H1 (cell line): Measurements from ENCODE around the gene COL11A1. TPM values are rescaled to one million over a fixed set of nuclear protein-coding genes. Genes with fewer than 3 reads are reported as not detected.

Experiments used
- CTCF ChIA-PET: fragments of 300-600 bp; sonication (Branson Sonifier 250); formaldehyde crosslinking; loops from one replicate; lab custom pipeline; 2021; ENCODE audit not compliant: partially characterized antibody; lab: Charles Lee
- POLR2A ChIA-PET: fragments of 300-600 bp; sonication (Branson Sonifier 250); formaldehyde crosslinking; loops from one replicate; lab custom pipeline; 2021; ENCODE audit warnings: inconsistent platforms; ENCODE audit not compliant: partially characterized antibody; lab: Charles Lee
- DNase-seq, 2 experiments: peaks; one replicate each; pipeline versions ENCODE4 v3.0.0 to v3.0.0-alpha.2; 2010 to 2022; ENCODE audit warnings: low spot score in 2 of 2, low read depth in 1 of 2, mixed read lengths in 1 of 2
- FAIRE-seq: peaks from 2 replicates; lab custom pipeline; 2011; peaks lifted over from hg19 to GRCh38; lab: Jason Lieb, UNC
- H2AFZ ChIP-seq: 2 replicates; pipeline ENCODE4 v1.8.1; 2012; ENCODE audit warnings: low read length, inconsistent platforms
- H2AK5ac ChIP-seq: 2 replicates; pipeline ENCODE4 v1.6.1; 2013; ENCODE audit warnings: low read depth, low read length
- H2BK120ac ChIP-seq: replicated peaks from 2 replicates; pipeline ENCODE3; 2013; ENCODE audit warnings: low read depth, low read length, inconsistent platforms
- H2BK12ac ChIP-seq: 2 replicates; pipeline ENCODE4 v1.6.1; 2013; ENCODE audit warnings: low read depth, low read length
- H2BK15ac ChIP-seq: 2 replicates; pipeline ENCODE4 v1.6.1; 2013; ENCODE audit warnings: low read length
- H2BK20ac ChIP-seq: 2 replicates; pipeline ENCODE4 v1.6.1; 2013; ENCODE audit warnings: low read length
- H2BK5ac ChIP-seq: 2 replicates; pipeline ENCODE4 v1.6.1; 2013; ENCODE audit warnings: low read depth, low read length
- H3K14ac ChIP-seq: 2 replicates; pipeline ENCODE4 v1.6.1; 2013; ENCODE audit warnings: inconsistent platforms; ENCODE audit not compliant: insufficient read length
- H3K18ac ChIP-seq: 2 replicates; pipeline ENCODE4 v1.6.1; 2013; ENCODE audit warnings: low read length; ENCODE audit errors: extremely low read depth
- H3K23ac ChIP-seq: 2 replicates; pipeline ENCODE4 v1.6.1; 2013; ENCODE audit warnings: inconsistent platforms; ENCODE audit not compliant: insufficient read length
- H3K23me2 ChIP-seq: 2 replicates; pipeline ENCODE4 v1.6.1; 2013; ENCODE audit warnings: low read depth, low read length
- H3K27ac ChIP-seq: 2 replicates; pipeline ENCODE4 v1.6.1; 2011; ENCODE audit warnings: low read depth, low read length, inconsistent platforms
- H3K27me3 ChIP-seq, 4 experiments: replicated peaks in 1 of 4; 1 replicate in 1 of 4; 2 replicates in 3 of 4; pipeline versions ENCODE4 v1.6.1 to v1.8.1; 2011 to 2013; ENCODE audit warnings: low read length in 3 of 4, mild to moderate bottlenecking in 3 of 4, inconsistent platforms in 2 of 4, mixed read lengths in 2 of 4, moderate library complexity in 1 of 4; ENCODE audit not compliant: control insufficient read depth in 3 of 4, insufficient read depth in 3 of 4; ENCODE audit errors: extremely low read depth in 1 of 4
- H3K36me3 ChIP-seq, 4 experiments: 2 replicates each; pipeline versions ENCODE4 v1.6.1 to v1.8.1; 2011 to 2013; ENCODE audit warnings: mild to moderate bottlenecking in 4 of 4, low read length in 3 of 4, moderate library complexity in 2 of 4, control low read depth in 1 of 4, inconsistent platforms in 1 of 4; ENCODE audit not compliant: insufficient read depth in 4 of 4, control insufficient read depth in 2 of 4
- H3K4ac ChIP-seq: replicated peaks from 2 replicates; pipeline ENCODE3; 2013; ENCODE audit warnings: low read length, low read depth, mixed read lengths, inconsistent platforms; ENCODE audit not compliant: insufficient read length
- H3K4me1 ChIP-seq, 4 experiments: replicated peaks in 1 of 4; 1 replicate in 1 of 4; 2 replicates in 3 of 4; pipeline versions ENCODE4 v1.6.1 to v1.8.1; 2011 to 2013; ENCODE audit warnings: low read length in 3 of 4, inconsistent platforms in 2 of 4, mixed read lengths in 1 of 4; ENCODE audit not compliant: insufficient read depth in 4 of 4, control insufficient read depth in 3 of 4
- H3K4me2 ChIP-seq, 2 experiments: 2 replicates each; pipeline versions ENCODE4 v1.6.1 to v1.8.1; 2011 to 2013; ENCODE audit warnings: low read depth in 2 of 2, low read length in 2 of 2, control low read depth in 1 of 2, inconsistent platforms in 1 of 2, mild to moderate bottlenecking in 1 of 2; ENCODE audit not compliant: insufficient read depth in 1 of 2
- H3K4me3 ChIP-seq, 4 experiments: fragments of 200-600, 300-600 bp in 1 of 4; sonication (generic), shearing (Covaris generic), sonication (Bioruptor Twin) in 1 of 4; 2 replicates each; pipeline versions ENCODE4 v1.5.1 to v1.8.1; 2011 to 2016; ENCODE audit warnings: low read length in 4 of 4, low read depth in 3 of 4, control low read depth in 2 of 4, inconsistent platforms in 2 of 4, mild to moderate bottlenecking in 2 of 4, mixed read lengths in 1 of 4, moderate library complexity in 1 of 4; ENCODE audit not compliant: insufficient read depth in 2 of 4; ENCODE audit errors: extremely low read depth in 1 of 4
- H3K56ac ChIP-seq: replicated peaks from 2 replicates; pipeline ENCODE3; 2013; ENCODE audit warnings: low read depth, mild to moderate bottlenecking, mixed read lengths, low read length, inconsistent platforms; ENCODE audit not compliant: insufficient read length
- H3K79me1 ChIP-seq: 2 replicates; pipeline ENCODE4 v1.6.1; 2013; ENCODE audit warnings: low read depth, low read length, control low read depth
- H3K79me2 ChIP-seq, 2 experiments: 2 replicates each; pipeline versions ENCODE4 v1.6.1 to v1.8.1; 2012 to 2013; ENCODE audit warnings: low read length in 2 of 2, mild to moderate bottlenecking in 2 of 2, inconsistent platforms in 1 of 2; ENCODE audit not compliant: insufficient read depth in 2 of 2, control insufficient read depth in 1 of 2
- H3K9ac ChIP-seq, 4 experiments: replicated peaks in 1 of 4; 1 replicate in 1 of 4; 2 replicates in 3 of 4; pipeline versions ENCODE4 v1.6.1 to v1.8.1; 2011 to 2013; ENCODE audit warnings: low read depth in 3 of 4, low read length in 3 of 4, control low read depth in 2 of 4, mild to moderate bottlenecking in 2 of 4, moderate library complexity in 2 of 4, inconsistent platforms in 1 of 4; ENCODE audit errors: extremely low read depth in 1 of 4
- H3K9me3 ChIP-seq, 2 experiments: 2 replicates each; pipeline versions ENCODE4 v1.6.1 to v1.8.1; 2012 to 2013; ENCODE audit warnings: mild to moderate bottlenecking in 2 of 2, moderate library complexity in 2 of 2, control low read depth in 1 of 2, inconsistent platforms in 1 of 2, low read depth in 1 of 2, low read length in 1 of 2, mixed read lengths in 1 of 2; ENCODE audit not compliant: insufficient read depth in 2 of 2
- H4K20me1 ChIP-seq, 2 experiments: replicated peaks in 1 of 2; 2 replicates each; pipeline versions ENCODE3 to v1.8.1; 2011 to 2013; ENCODE audit warnings: inconsistent platforms in 2 of 2, low read length in 2 of 2, mild to moderate bottlenecking in 1 of 2; ENCODE audit not compliant: insufficient read depth in 2 of 2, control insufficient read depth in 1 of 2
- H4K5ac ChIP-seq: 2 replicates; pipeline ENCODE4 v1.6.1; 2013; ENCODE audit warnings: low read length, low read depth, mixed read lengths, inconsistent platforms; ENCODE audit not compliant: insufficient read length
- H4K8ac ChIP-seq: 2 replicates; pipeline ENCODE4 v1.8.0; 2013; ENCODE audit warnings: mild to moderate bottlenecking, moderate library complexity, low read length, inconsistent platforms; ENCODE audit not compliant: insufficient read depth; ENCODE audit errors: extremely low read depth
- H4K91ac ChIP-seq: replicated peaks from 2 replicates; pipeline ENCODE3; 2013; ENCODE audit warnings: low read length, mixed read lengths, inconsistent platforms; ENCODE audit not compliant: insufficient read length
- CBX5 ChIP-seq: fragments of 300-800, 300-1000 bp; sonication (generic); IDR thresholded peaks from 2 replicates; pipeline ENCODE4 v1.7.1; 2016; ENCODE audit warnings: antibody characterized with exemption, low read length, low read depth
- CHD2 ChIP-seq: IDR thresholded peaks from 2 replicates; pipeline ENCODE4 v1.6.1; 2012; ENCODE audit warnings: low read length, improper control_type of control experiment
- EZH2 ChIP-seq: fragments of 200-600 bp; sonication (generic); IDR thresholded peaks from 2 replicates; pipeline ENCODE4 v1.7.1; 2012; ENCODE audit warnings: low read depth, mild to moderate bottlenecking, moderate library complexity, low read length, inconsistent platforms; ENCODE audit not compliant: severe bottlenecking
- HDAC6 ChIP-seq: IDR thresholded peaks from one replicate; pipeline ENCODE4 v1.7.1; 2012; ENCODE audit warnings: low read depth, mild to moderate bottlenecking, inconsistent platforms, low read length, moderate library complexity
- KDM4A ChIP-seq: IDR thresholded peaks from one replicate; pipeline ENCODE4 v1.7.1; 2012; ENCODE audit warnings: low read depth, mild to moderate bottlenecking, moderate library complexity, low read length, inconsistent platforms; ENCODE audit not compliant: severe bottlenecking
- PHF8 ChIP-seq: fragments of 200-600 bp; sonication (generic); conservative IDR thresholded peaks from 2 replicates; pipeline ENCODE4 v1.7.1; 2012; ENCODE audit warnings: low read depth, mild to moderate bottlenecking, inconsistent platforms, low read length, moderate library complexity
- RBBP5 ChIP-seq: IDR thresholded peaks from 2 replicates; pipeline ENCODE4 v1.7.1; 2012; ENCODE audit warnings: low read depth, mild to moderate bottlenecking, inconsistent platforms, low read length, moderate library complexity, borderline replicate concordance
- SIN3A ChIP-seq, 2 experiments: IDR thresholded peaks in 1 of 2; conservative IDR thresholded peaks in 1 of 2; 2 replicates each; pipeline ENCODE4 v1.6.1; 2011 to 2012; ENCODE audit warnings: low read length in 2 of 2, improper control_type of control experiment in 1 of 2, low read depth in 1 of 2, mild to moderate bottlenecking in 1 of 2
- SUZ12 ChIP-seq: fragments of 200-600 bp; sonication (generic); IDR thresholded peaks from 2 replicates; pipeline ENCODE4 v1.6.1; 2012; ENCODE audit warnings: mild to moderate bottlenecking, inconsistent platforms, low read length, moderate library complexity, mixed read lengths
- YY1 ChIP-seq: IDR thresholded peaks from 2 replicates; pipeline ENCODE4 v1.6.1; 2011; ENCODE audit warnings: low read depth, mild to moderate bottlenecking, low read length
- WGBS, 2 experiments: shearing (Covaris generic) in 1 of 2; methylation state at CpG; one replicate each; pipeline versions ENCODE4 v1.1.6 to v1.1.7; 2013 to 2015; ENCODE audit warnings: low lambda C conversion rate in 2 of 2, mixed read lengths in 2 of 2, inconsistent platforms in 1 of 2, low coverage in 1 of 2, missing lambda C conversion rate in 1 of 2; ENCODE audit not compliant: insufficient replicate concordance in 2 of 2, insufficient coverage in 1 of 2, insufficient read length in 1 of 2; ENCODE audit errors: extremely low coverage in 1 of 2, missing lambda C conversion rate in 1 of 2; 5-methylcytosine and 5-hydroxymethylcytosine counted together
- polyA plus RNA-seq, 7 experiments: library from polyadenylated mRNA; depleted of rRNA in 3 of 7; stranded (reverse) in 5 of 7; unstranded in 2 of 7; fragments of >200 nt in 5 of 7; fragments of 200-250 nt in 2 of 7; gene quantifications; 1 replicate in 5 of 7; 2 replicates in 1 of 7; 4 replicates in 1 of 7; pipeline versions ENCODE4 v1.2.1 to v1.2.3, GENCODE V29; 2011 to 2013; ENCODE audit warnings: missing spikeins in 2 of 7, mixed read lengths in 2 of 7
- total RNA-seq: library from RNA; stranded (reverse); fragmentation: NEBNext Ultra II Directional; extraction: Animal tissue kit (Norgen Biotek cat#: 25700); gene quantifications from 2 replicates; pipeline ENCODE4 v1.2.1, GENCODE V29; 2021

Gene COL11A1
- total and polyA plus RNA-seq, 2 of the 8 experiments (the other 6 are each of a cell fraction or from before 2014, with no cell fraction given): 4.0 to 27.9 TPM

GRCh38 chr1:102834688-102835320, 273.5 kb downstream of the COL11A1 start:
- TF ChIP-seq KDM4A (no peak), SUZ12 (no peak), CHD2 (no peak), RBBP5 (no peak), YY1 (no peak), CBX5 (no peak), EZH2 (no peak), PHF8 (no peak), HDAC6 (no peak), SIN3A (conservative IDR thresholded peaks at IDR 0.05 in 1 of 2, IDR thresholded peaks at IDR 0.05 in 1 of 2; ENCODE audit: low read depth in 1 of 2, low read length in 2 of 2) (no peak)
- no peaks in the 10 kb centered on the region for H3K79me1 ChIP-seq
- no peak overlapping the region for H3K18ac ChIP-seq
- H3K4me3 ChIP-seq: no peak overlapping the region
- no peak overlapping the region for H2BK5ac ChIP-seq
- peaks cover 0 to 4% of the 10 kb centered on the region in 2 experiments; a peak in 2 of 4 replicates for H3K9me3 ChIP-seq
- H2BK15ac ChIP-seq: no peak overlapping the region
- H3K14ac ChIP-seq: no peak overlapping the region
- ChIA-PET POLR2A (no interaction called here), CTCF (interaction anchor here (0.6 kb wide), 1 partner anchor 44 kb away, joined by 3 read pairs; no protein-coding TSS in a partner anchor)
- no peaks in the 10 kb centered on the region for H4K20me1 ChIP-seq
- H3K23ac ChIP-seq: no peak overlapping the region
- no peak overlapping the region for H4K8ac ChIP-seq
- H2BK120ac ChIP-seq: no peak overlapping the region
- no peak overlapping the region for H3K27ac ChIP-seq
- H2BK20ac ChIP-seq: no peak overlapping the region
- no peak overlapping the region for H3K4me2 ChIP-seq
- H3K4ac ChIP-seq: no peak overlapping the region
- no peak overlapping the region for H2AK5ac ChIP-seq
- H3K23me2 ChIP-seq: no peaks in the 10 kb centered on the region
- H3K36me3 ChIP-seq: no peaks in the 10 kb centered on the region
- no peak overlapping the region for H3K9ac ChIP-seq
- H3K27me3 ChIP-seq: no peaks in the 10 kb centered on the region
- H2AFZ ChIP-seq: no peak overlapping the region
- H4K5ac ChIP-seq: no peak overlapping the region
- H2BK12ac ChIP-seq: no peak overlapping the region
- H3K79me2 ChIP-seq: no peaks in the 10 kb centered on the region
- H4K91ac ChIP-seq: no peak overlapping the region
- no peaks in the 10 kb centered on the region for H3K4me1 ChIP-seq
- no peak for DNase-seq
- FAIRE-seq: no peak
- H3K56ac ChIP-seq: no peak overlapping the region
- WGBS, 2 experiments: 94% methylated on average over 1 of the region's 1 CpG; no CpG with 5 or more reads in 1 of the 2 experiments
